ENCODE data around the gene TCP11L2. TPM values are rescaled to one million over a fixed set of nuclear protein-coding genes. Genes with fewer than 3 reads are reported as not detected.

Gene TCP11L2
- total and polyA plus RNA-seq, 2 of the 13 experiments (the other 11 are each of a cell fraction or from before 2014, with no cell fraction given), result 4.6 to 24.1 TPM

DNA sequence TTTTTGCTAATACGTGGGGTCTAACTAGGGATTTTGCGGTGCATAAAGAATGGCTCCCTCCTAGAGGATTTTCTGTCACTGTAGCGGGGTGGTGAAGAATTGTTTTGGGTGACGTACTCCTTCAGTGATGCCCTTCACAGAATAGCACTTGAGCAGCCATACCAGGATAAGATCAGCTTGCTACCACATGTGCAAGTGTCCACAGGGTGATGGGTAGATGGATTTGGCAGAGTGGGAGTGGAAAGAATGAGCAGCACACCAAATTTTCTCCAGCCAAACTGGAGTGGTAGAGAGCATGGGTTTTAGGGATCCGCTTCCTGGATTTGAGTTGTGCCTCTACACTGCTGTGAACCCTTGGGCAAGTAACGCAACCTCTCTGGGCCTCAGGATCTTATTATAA, 2.3 kb downstream of the TCP11L2 start:
- in situ Hi-C loops (cut with HindIII; ENCODE audit: extremely low pct_ligation_motif_present, low pct_unique_long_range_greater_than_20kb) (no loop called here), intact Hi-C loops (cut with micrococcal nuclease; ENCODE audit: unreplicated experiment) (no loop called here)
- H3K9ac ChIP-seq (ENCODE audit: insufficient read depth, low read depth, low read length), result no peak overlapping the region
- 98% methylated on average over 6 of the region's 6 CpGs for WGBS (ENCODE audit: low lambda C conversion rate)
- no peak for DNase-seq (ENCODE audit: low spot score)
- no peak for TF ChIP-seq PAF1 (CRISPR knock-in tag; IDR thresholded peaks at IDR 0.05)
- no peak for TF ChIP-seq MBNL3 (CRISPR knock-in tag; conservative IDR thresholded peaks at IDR 0.05)
- TF ChIP-seq STAT5B (CRISPR knock-in tag; IDR thresholded peaks at IDR 0.05), result no peak
- no peak for TF ChIP-seq ZBTB20 (CRISPR knock-in tag; IDR thresholded peaks at IDR 0.05; ENCODE audit: borderline replicate concordance, low read depth)
- TF ChIP-seq MLLT10 (CRISPR knock-in tag; IDR thresholded peaks at IDR 0.05), result no peak
- no peak for TF ChIP-seq RFX5 (IDR thresholded peaks at IDR 0.05; ENCODE audit: low read depth, low read length)
- TF ChIP-seq, protein P1, sequence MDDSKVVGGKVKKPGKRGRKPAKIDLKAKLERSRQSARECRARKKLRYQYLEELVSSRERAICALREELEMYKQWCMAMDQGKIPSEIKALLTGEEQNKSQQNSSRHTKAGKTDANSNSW (CRISPR knock-in tag; IDR thresholded peaks at IDR 0.05; ENCODE audit: borderline replicate concordance), result no peak
- TF ChIP-seq, protein P2, sequence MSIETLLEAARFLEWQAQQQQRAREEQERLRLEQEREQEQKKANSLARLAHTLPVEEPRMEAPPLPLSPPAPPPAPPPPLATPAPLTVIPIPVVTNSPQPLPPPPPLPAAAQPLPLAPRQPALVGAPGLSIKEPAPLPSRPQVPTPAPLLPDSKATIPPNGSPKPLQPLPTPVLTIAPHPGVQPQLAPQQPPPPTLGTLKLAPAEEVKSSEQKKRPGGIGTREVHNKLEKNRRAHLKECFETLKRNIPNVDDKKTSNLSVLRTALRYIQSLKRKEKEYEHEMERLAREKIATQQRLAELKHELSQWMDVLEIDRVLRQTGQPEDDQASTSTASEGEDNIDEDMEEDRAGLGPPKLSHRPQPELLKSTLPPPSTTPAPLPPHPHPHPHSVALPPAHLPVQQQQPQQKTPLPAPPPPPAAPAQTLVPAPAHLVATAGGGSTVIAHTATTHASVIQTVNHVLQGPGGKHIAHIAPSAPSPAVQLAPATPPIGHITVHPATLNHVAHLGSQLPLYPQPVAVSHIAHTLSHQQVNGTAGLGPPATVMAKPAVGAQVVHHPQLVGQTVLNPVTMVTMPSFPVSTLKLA (IDR thresholded peaks at IDR 0.05), result no peak
- TF ChIP-seq MEIS1 (CRISPR knock-in tag; IDR thresholded peaks at IDR 0.05; ENCODE audit: borderline replicate concordance), result no peak
- no peak for TF ChIP-seq ZFP62 (CRISPR knock-in tag; IDR thresholded peaks at IDR 0.05)
- TF ChIP-seq, protein P3, sequence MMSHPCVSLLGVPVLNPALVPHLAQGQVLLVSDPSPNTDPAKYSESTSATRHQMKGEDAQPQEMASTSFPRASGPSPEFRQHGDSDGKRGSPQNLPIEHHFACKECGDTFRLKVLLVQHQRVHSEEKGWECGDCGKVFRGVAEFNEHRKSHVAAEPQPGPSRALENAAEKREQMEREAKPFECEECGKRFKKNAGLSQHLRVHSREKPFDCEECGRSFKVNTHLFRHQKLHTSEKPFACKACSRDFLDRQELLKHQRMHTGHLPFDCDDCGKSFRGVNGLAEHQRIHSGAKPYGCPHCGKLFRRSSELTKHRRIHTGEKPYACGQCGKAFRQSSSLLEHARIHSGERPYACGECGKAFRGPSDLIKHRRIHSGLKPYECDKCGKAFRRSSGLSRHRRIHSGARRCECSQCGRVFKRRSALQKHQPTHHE (CRISPR knock-in tag; IDR thresholded peaks at IDR 0.05; ENCODE audit: borderline replicate concordance), result no peak
- no peak for ATAC-seq
- BruUV-seq (replicated peaks), result no TSS peak
- no peak overlapping the region for H2AFZ ChIP-seq (ENCODE audit: low read length)
- H3K79me2 ChIP-seq (ENCODE audit: insufficient read depth, low read length), result peaks cover 2% of the 10 kb centered on the region
- no peaks in the 10 kb centered on the region for H3K27me3 ChIP-seq (ENCODE audit: control insufficient read depth in 1 of 2, insufficient read depth in 2 of 2, low read length in 2 of 2)
- POLR2A ChIA-PET, result interaction anchor here (0.8 to 1.9 kb wide), 2 partner anchors 16 to 53 kb away, joined by 3 to 4 read pairs; partner anchors contain the start of gene POLR3B
- no peak for FAIRE-seq
- H3K9me3 ChIP-seq (ENCODE audit: low read length), result no peaks in the 10 kb centered on the region
- no peak overlapping the region for H3K27ac ChIP-seq (ENCODE audit: extremely low read length, insufficient read depth, low read length)
- CTCF ChIA-PET (ENCODE audit: low intra/inter-chr PET ratio, low total read pairs), result no interaction called here
- H3K4me2 ChIP-seq (ENCODE audit: low read depth, low read length), result no peak overlapping the region; the same call in 1 of the 2 replicates
- no peak overlapping the region for H3K4me3 ChIP-seq (replicated peaks in 1 of 3; ENCODE audit: insufficient read depth in 1 of 3, low read depth in 2 of 3, low read length in 3 of 3)
- H3K36me3 ChIP-seq (replicated peaks in 1 of 2; ENCODE audit: control insufficient read depth in 1 of 2, insufficient read depth in 2 of 2, low read length in 2 of 2), result no peaks in the 10 kb centered on the region
- H4K20me1 ChIP-seq (ENCODE audit: insufficient read depth, low read length), result no peaks in the 10 kb centered on the region
- peaks cover 80% of the 10 kb centered on the region for H3K4me1 ChIP-seq (ENCODE audit: insufficient read depth, low read length)
